ENCODE data around the gene TRIM62. TPM values are rescaled to one million over a fixed set of nuclear protein-coding genes. Genes with fewer than 3 reads are reported as not detected.
A peak's percentile ranks its signal among the peaks of the same experiment; 100 is the strongest.

TRIM62 gene
- total RNA-seq, 1 experiment from 2014 or later: 13.2 TPM

DNA sequence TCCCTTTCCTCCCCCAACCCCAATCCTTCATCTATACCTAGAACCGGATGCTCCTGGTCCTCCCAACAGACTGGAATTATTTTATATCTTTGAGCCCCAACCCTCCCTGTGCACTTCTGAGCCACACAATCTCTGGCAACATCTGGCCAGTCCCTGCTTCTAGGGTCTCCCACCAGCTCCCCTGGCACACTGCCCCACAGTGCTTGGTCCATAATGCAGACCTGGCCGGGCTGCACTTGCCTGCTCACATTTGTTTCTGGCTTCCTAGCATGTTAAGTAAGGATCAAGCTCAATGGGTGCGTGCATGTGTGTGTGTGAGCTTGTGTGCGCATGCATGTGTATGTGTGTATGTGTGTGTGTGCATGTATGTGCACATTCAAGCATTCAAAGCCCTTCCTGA, 8.8 kb downstream of the TRIM62 start:
- H3K27me3 ChIP-seq (ENCODE audit: control insufficient read depth, insufficient read depth, low read length): no peaks in the 10 kb centered on the region
- H3K36me3 ChIP-seq (replicated peaks; ENCODE audit: control insufficient read depth, insufficient read depth, low read length): no peaks in the 10 kb centered on the region; the same call in 1 of the 2 replicates
- H3K4me3 ChIP-seq (ENCODE audit: insufficient read depth, low read depth, low read length): no peak overlapping the region
- DNase-seq: no peak

GRCh38 chr1:33171977-33172813, 9.6 kb downstream of the TRIM62 start:
- Histone ChIP-seq H3K36me3 (replicated peaks; ENCODE audit: control insufficient read depth, insufficient read depth, low read length) (no peaks in the 10 kb centered on the region; the same call in 1 of the 2 replicates), H3K27me3 (ENCODE audit: control insufficient read depth, insufficient read depth, low read length) (no peaks in the 10 kb centered on the region), H3K4me3 (ENCODE audit: insufficient read depth, low read depth, low read length) (no peak overlapping the region)
- DNase-seq: no peak

- H3K4me3 ChIP-seq (ENCODE audit: insufficient read depth, low read depth, low read length): no peak overlapping the region
- no peaks in the 10 kb centered on the region; the same call in 1 of the 2 replicates for H3K36me3 ChIP-seq (replicated peaks; ENCODE audit: control insufficient read depth, insufficient read depth, low read length)
- DNase-seq: no peak
Observed at GRCh38 chr1:33170351-33171274, 11.2 kb downstream of the TRIM62 start.

GRCh38 chr1:33169290-33170055, 12.4 kb downstream of the TRIM62 start:
- Histone ChIP-seq H3K27me3 (ENCODE audit: control insufficient read depth, insufficient read depth, low read length) (no peaks in the 10 kb centered on the region), H3K4me3 (ENCODE audit: insufficient read depth, low read depth, low read length) (no peak overlapping the region), H3K36me3 (replicated peaks; ENCODE audit: control insufficient read depth, insufficient read depth, low read length) (no peaks in the 10 kb centered on the region; the same call in 1 of the 2 replicates)
- DNase-seq: peak; percentile 41

More at GRCh38 chr1:33170351-33171274, 11.2 kb downstream of the TRIM62 start:
- no peaks in the 10 kb centered on the region for H3K27me3 ChIP-seq (ENCODE audit: control insufficient read depth, insufficient read depth, low read length)

- no peaks in the 10 kb centered on the region for H3K27me3 ChIP-seq (ENCODE audit: control insufficient read depth, insufficient read depth, low read length)
- H3K4me3 ChIP-seq (ENCODE audit: insufficient read depth, low read depth, low read length): no peak overlapping the region
- DNase-seq: peak; percentile 68
Observed at GRCh38 chr1:33168556-33169289, 13.1 kb downstream of the TRIM62 start.

DNA sequence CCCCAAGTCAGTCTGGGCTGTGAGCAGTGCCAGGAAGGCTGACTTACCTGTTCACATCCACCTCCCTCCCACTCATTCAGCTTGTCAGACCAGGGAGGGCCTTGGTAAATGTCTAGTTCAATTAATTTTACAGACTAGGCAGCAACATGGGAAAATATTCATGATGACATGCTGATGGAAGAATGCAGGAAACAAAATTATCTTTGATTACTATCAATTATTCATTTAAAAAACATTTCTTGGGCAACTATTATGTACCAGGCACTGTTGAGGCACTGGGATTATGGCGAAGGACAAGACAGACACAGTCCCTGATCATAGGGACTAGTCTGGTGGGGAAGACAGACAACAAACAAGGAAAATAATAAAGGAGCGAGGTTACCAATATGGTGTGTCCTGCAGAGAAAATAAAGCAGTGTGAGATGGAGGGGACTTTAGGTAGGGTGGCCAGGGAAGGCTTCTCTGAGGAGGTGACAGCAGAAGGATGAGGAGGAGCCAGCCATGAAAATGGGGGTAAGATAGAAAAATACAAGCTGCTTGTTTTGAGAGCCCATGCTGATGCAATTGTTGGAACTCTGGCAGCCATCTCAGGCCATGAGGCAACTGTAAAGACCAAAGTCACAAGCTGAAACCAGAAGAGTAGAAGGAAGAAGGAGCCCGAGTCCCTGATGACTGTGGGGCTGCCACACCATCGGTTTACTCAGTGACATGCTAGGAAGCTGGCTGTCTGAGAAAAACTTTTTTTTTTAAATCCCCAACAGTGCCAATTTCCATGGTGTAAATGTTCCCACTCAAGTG, 14.0 kb downstream of the TRIM62 start:
- H3K36me3 ChIP-seq (replicated peaks; ENCODE audit: control insufficient read depth, insufficient read depth, low read length): no peaks in the 10 kb centered on the region; the same call in 1 of the 2 replicates
- no peak overlapping the region for H3K4me3 ChIP-seq (ENCODE audit: insufficient read depth, low read depth, low read length)
- DNase-seq: no peak
- no peaks in the 10 kb centered on the region for H3K27me3 ChIP-seq (ENCODE audit: control insufficient read depth, insufficient read depth, low read length)

More at GRCh38 chr1:33168556-33169289, 13.1 kb downstream of the TRIM62 start:
- no peaks in the 10 kb centered on the region; the same call in 1 of the 2 replicates for H3K36me3 ChIP-seq (replicated peaks; ENCODE audit: control insufficient read depth, insufficient read depth, low read length)

- no peaks in the 10 kb centered on the region; the same call in 1 of the 2 replicates for H3K36me3 ChIP-seq (replicated peaks; ENCODE audit: control insufficient read depth, insufficient read depth, low read length)
- H3K4me3 ChIP-seq (ENCODE audit: insufficient read depth, low read depth, low read length): no peak overlapping the region
Observed at GRCh38 chr1:33165809-33166208, 16.0 kb downstream of the TRIM62 start.

DNA sequence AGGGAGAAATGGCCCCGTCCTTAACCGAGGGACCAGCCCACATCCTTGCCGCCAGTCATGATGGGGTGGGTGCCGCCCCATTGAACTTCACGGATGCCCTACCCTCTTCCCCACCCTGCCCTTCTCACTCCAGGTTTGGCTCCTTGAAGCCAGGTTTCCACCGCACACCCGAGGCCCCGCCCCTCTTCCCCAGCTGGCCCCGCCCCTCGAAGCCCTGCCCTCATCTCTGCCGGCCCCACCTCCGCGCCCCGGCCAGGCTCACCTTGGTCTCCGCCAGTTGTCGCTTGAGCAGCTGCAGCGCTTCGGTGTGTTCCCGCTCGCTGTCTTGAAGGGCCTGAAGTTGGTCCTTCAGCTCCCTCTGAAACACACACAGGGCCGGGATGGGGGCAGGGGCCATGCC, 16.6 kb downstream of the TRIM62 start:
- DNase-seq: peak; percentile 98
- no peak overlapping the region for H3K4me3 ChIP-seq (ENCODE audit: insufficient read depth, low read depth, low read length)
- no peaks in the 10 kb centered on the region for H3K27me3 ChIP-seq (ENCODE audit: control insufficient read depth, insufficient read depth, low read length)
- H3K36me3 ChIP-seq (replicated peaks; ENCODE audit: control insufficient read depth, insufficient read depth, low read length): no peaks in the 10 kb centered on the region; the same call in 1 of the 2 replicates

More at GRCh38 chr1:33165809-33166208, 16.0 kb downstream of the TRIM62 start:
- H3K27me3 ChIP-seq (ENCODE audit: control insufficient read depth, insufficient read depth, low read length): no peaks in the 10 kb centered on the region
- no peak for DNase-seq

DNA sequence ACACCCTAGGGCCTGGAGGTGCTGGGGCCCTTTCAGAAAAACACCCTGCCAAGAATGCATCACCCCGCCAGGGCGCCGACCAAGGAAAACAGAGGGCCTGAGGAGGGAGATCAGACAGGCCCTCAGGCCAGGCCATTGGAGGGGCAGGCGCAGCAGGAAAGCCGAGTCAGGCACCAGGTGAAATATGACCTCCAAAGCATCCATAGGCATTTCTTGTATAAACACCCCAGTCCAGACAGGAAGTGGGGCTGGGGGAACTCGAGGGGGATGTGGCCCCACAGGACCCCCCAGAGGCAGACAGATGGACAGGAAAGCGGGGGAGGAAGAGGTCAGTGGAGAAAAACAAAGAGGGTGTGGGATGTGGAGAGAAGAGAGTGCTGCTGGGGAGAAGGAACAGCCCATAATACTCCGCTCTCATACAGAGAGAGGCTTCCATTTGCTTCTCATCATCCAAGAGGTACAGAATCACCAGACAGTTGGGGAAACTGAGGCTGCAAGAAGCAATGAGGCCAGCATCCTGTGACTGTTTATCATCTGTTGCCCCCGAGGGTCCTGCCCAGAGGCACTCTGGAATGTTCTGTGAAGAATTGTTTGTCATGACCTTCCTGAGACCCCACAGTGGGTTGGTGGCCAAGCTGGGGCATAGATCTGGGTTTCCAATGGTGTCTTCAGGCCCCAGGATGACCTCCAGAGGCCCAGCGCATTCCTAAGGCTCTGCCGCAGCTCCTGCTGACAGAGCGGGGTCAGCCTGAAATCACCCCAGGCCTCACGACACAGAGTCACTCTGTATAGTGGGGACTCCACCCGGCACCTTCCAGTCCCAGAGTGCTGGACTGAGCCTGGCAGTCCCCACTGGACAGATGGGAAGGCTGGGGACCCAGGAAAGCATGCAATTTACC, 18.0 kb downstream of the TRIM62 start:
- no peak overlapping the region for H3K4me3 ChIP-seq (ENCODE audit: insufficient read depth, low read depth, low read length)
- H3K36me3 ChIP-seq (replicated peaks; ENCODE audit: control insufficient read depth, insufficient read depth, low read length): no peaks in the 10 kb centered on the region; the same call in 1 of the 2 replicates
- H3K27me3 ChIP-seq (ENCODE audit: control insufficient read depth, insufficient read depth, low read length): no peaks in the 10 kb centered on the region
- DNase-seq: peak; percentile 67

DNA sequence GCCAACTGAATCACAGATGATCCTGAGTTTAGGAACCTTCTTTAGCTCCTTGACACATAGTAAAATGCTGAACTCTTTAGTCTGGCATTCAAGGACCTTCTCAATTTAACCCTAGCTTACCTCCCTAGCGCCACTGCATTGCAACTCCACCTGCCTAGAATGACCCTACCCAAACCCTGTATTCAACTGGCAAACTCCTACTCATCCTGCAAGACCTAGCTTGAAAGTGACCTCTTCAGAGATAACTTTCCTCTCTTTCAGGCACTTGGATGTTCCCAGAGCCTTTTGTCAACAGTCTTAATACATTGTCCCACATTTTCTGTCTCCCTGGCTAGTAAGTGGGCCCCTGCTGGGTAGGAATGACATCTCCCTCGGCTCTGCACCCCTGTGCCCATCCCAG, 19.7 kb downstream of the TRIM62 start:
- H3K27me3 ChIP-seq (ENCODE audit: control insufficient read depth, insufficient read depth, low read length): no peaks in the 10 kb centered on the region
- H3K4me3 ChIP-seq (ENCODE audit: insufficient read depth, low read depth, low read length): no peak overlapping the region
- no peak for DNase-seq
- peaks cover 2% of the 10 kb centered on the region; the same call in 1 of the 2 replicates for H3K36me3 ChIP-seq (replicated peaks; ENCODE audit: control insufficient read depth, insufficient read depth, low read length)

- no peaks in the 10 kb centered on the region for H3K27me3 ChIP-seq (ENCODE audit: control insufficient read depth, insufficient read depth, low read length)
- peak; percentile 82 for DNase-seq
- peaks cover 2% of the 10 kb centered on the region; the same call in 1 of the 2 replicates for H3K36me3 ChIP-seq (replicated peaks; ENCODE audit: control insufficient read depth, insufficient read depth, low read length)
- H3K4me3 ChIP-seq (ENCODE audit: insufficient read depth, low read depth, low read length): no peak overlapping the region
Observed at GRCh38 chr1:33161061-33161681, 20.7 kb downstream of the TRIM62 start.

- H3K4me3 ChIP-seq (ENCODE audit: insufficient read depth, low read depth, low read length): no peak overlapping the region
- no peak for DNase-seq
- no peaks in the 10 kb centered on the region for H3K27me3 ChIP-seq (ENCODE audit: control insufficient read depth, insufficient read depth, low read length)
- peaks cover 2% of the 10 kb centered on the region for H3K36me3 ChIP-seq (replicated peaks; ENCODE audit: control insufficient read depth, insufficient read depth, low read length)
Observed at GRCh38 chr1:33159577-33159976, 22.3 kb downstream of the TRIM62 start.
